HepG2 (cell line): Measurements from ENCODE around the gene CHST3. TPM values are rescaled to one million over a fixed set of nuclear protein-coding genes. Genes with fewer than 3 reads are reported as not detected.

ENCODE experiments used
- ASH2L ChIP-seq: fragments of 300-600, 200-600 bp; sonication (generic); IDR thresholded peaks from 2 replicates; pipeline ENCODE4 v1.7.0; 2017; ENCODE audit warnings: low read depth, mild to moderate bottlenecking, moderate library complexity, mixed read lengths, low read length; ENCODE audit not compliant: insufficient read length
- ATF6 ChIP-seq: sonication (generic); formaldehyde crosslinking; conservative IDR thresholded peaks from 2 replicates; pipeline ENCODE4 v1.4.0; 2020; ENCODE audit warnings: missing genetic modification reagents
- CENPT ChIP-seq: sonication (generic); formaldehyde crosslinking; IDR thresholded peaks from 2 replicates; pipeline ENCODE4 v1.8.0; 2022; ENCODE audit warnings: low read depth, mild to moderate bottlenecking, moderate library complexity, missing genetic modification reagents
- FOXO1 ChIP-seq: sonication (generic); formaldehyde crosslinking; IDR thresholded peaks from 2 replicates; pipeline ENCODE4 v1.4.0; 2020; ENCODE audit warnings: missing genetic modification reagents
- FOXO4 ChIP-seq: sonication (generic); formaldehyde crosslinking; conservative IDR thresholded peaks from 2 replicates; pipeline ENCODE4 v1.8.1; 2023; ENCODE audit warnings: missing genetic modification reagents
- GATAD2A ChIP-seq: IDR thresholded peaks from 2 replicates; pipeline ENCODE4 v1.6.1; 2016
- HNF4A ChIP-seq: sonication (generic); formaldehyde crosslinking; IDR thresholded peaks from 2 replicates; pipeline ENCODE4 v1.4.0; 2020; ENCODE audit warnings: missing genetic modification reagents
- ISL2 ChIP-seq: sonication (generic); formaldehyde crosslinking; IDR thresholded peaks from 2 replicates; pipeline ENCODE4 v1.5.0; 2020; ENCODE audit warnings: missing genetic modification reagents
- KLF9 ChIP-seq: IDR thresholded peaks from 2 replicates; pipeline ENCODE4 v1.6.1; 2016; ENCODE audit warnings: low read depth
- LCORL ChIP-seq, 2 experiments: fragments of 450-650 bp in 1 of 2; sonication (generic) in 1 of 2; formaldehyde crosslinking in 1 of 2; IDR thresholded peaks; 2 replicates each; pipeline versions ENCODE4 v1.5.0 to v1.6.1; 2017 to 2020; ENCODE audit warnings: antibody characterized with exemption in 1 of 2, missing genetic modification reagents in 1 of 2
- ONECUT2 ChIP-seq: sonication (generic); formaldehyde crosslinking; IDR thresholded peaks from 2 replicates; pipeline ENCODE4 v1.4.0; 2020; ENCODE audit warnings: missing genetic modification reagents
- REXO4 ChIP-seq: sonication (generic); formaldehyde crosslinking; IDR thresholded peaks from 2 replicates; pipeline ENCODE4 v1.8.0; 2022; ENCODE audit warnings: missing genetic modification reagents, mild to moderate bottlenecking, borderline replicate concordance
- SAP130 ChIP-seq: IDR thresholded peaks from 2 replicates; pipeline ENCODE4 v1.6.1; 2016; ENCODE audit warnings: low read depth
- SNAPC2 ChIP-seq: sonication (generic); formaldehyde crosslinking; IDR thresholded peaks from 2 replicates; pipeline ENCODE4 v1.8.1; 2022; ENCODE audit warnings: mild to moderate bottlenecking, missing genetic modification reagents
- SSRP1 ChIP-seq: IDR thresholded peaks from 2 replicates; pipeline ENCODE4 v1.6.1; 2016; ENCODE audit warnings: control low read depth
- TAF1 ChIP-seq: sonication (generic); formaldehyde crosslinking; IDR thresholded peaks from 2 replicates; pipeline ENCODE4 v1.4.0; 2020; ENCODE audit warnings: missing genetic modification reagents
- TBX3 ChIP-seq: fragments of 450-650 bp; IDR thresholded peaks from 2 replicates; pipeline ENCODE4 v1.6.1; 2017; ENCODE audit warnings: antibody characterized with exemption, mild to moderate bottlenecking, inconsistent platforms, borderline replicate concordance
- THAP11 ChIP-seq: IDR thresholded peaks from 2 replicates; pipeline ENCODE4 v1.6.1; 2016; ENCODE audit warnings: missing biosample characterization, missing genetic modification reagents
- XRCC5 ChIP-seq: fragments of 200-400 bp; formaldehyde crosslinking; optimal IDR thresholded peaks from 2 replicates; pipeline ENCODE3; 2017; ENCODE audit warnings: mild to moderate bottlenecking, low read length
- YEATS4 ChIP-seq: sonication (generic); formaldehyde crosslinking; IDR thresholded peaks from 2 replicates; pipeline ENCODE4 v1.4.0; 2020; ENCODE audit warnings: missing genetic modification reagents, borderline replicate concordance
- ZBTB21 ChIP-seq: sonication (generic); formaldehyde crosslinking; IDR thresholded peaks from 2 replicates; pipeline ENCODE4 v1.4.0; 2020; ENCODE audit warnings: missing genetic modification reagents
- ZNF282 ChIP-seq: fragments of 450-650 bp; IDR thresholded peaks from 2 replicates; pipeline ENCODE4 v1.6.1; 2018; ENCODE audit not compliant: partially characterized antibody
- ZNF292 ChIP-seq: sonication (generic); formaldehyde crosslinking; IDR thresholded peaks from 2 replicates; pipeline ENCODE4 v1.8.1; 2022; ENCODE audit warnings: mild to moderate bottlenecking, low read depth, missing genetic modification reagents, borderline replicate concordance
- ZNF296 ChIP-seq: sonication (generic); formaldehyde crosslinking; conservative IDR thresholded peaks from 2 replicates; pipeline ENCODE4 v1.5.0; 2020; ENCODE audit warnings: mild to moderate bottlenecking, missing genetic modification reagents
- ZNF660 ChIP-seq: sonication (generic); formaldehyde crosslinking; IDR thresholded peaks from 2 replicates; pipeline ENCODE4 v1.5.1; 2020; ENCODE audit warnings: mild to moderate bottlenecking, low read depth, missing genetic modification reagents, borderline replicate concordance
- ZNF678 ChIP-seq: sonication (generic); formaldehyde crosslinking; IDR thresholded peaks from 2 replicates; pipeline ENCODE4 v1.4.0; 2020; ENCODE audit warnings: mild to moderate bottlenecking, missing genetic modification reagents
- ZNF746 ChIP-seq: sonication (generic); formaldehyde crosslinking; IDR thresholded peaks from 2 replicates; pipeline ENCODE4 v1.8.0; 2022; ENCODE audit warnings: mild to moderate bottlenecking, missing genetic modification reagents
- ZNF792 ChIP-seq: IDR thresholded peaks from 2 replicates; pipeline ENCODE4 v1.6.1; 2016
- polyA plus RNA-seq, 8 experiments: library from polyadenylated mRNA; depleted of rRNA in 3 of 8; stranded (reverse) in 7 of 8; unstranded in 1 of 8; fragments of >200 nt; fragmentation: Illumina TruSeq in 4 of 8; extraction: Trizol in 4 of 8; gene quantifications; 2 replicates each; pipeline versions ENCODE4 v1.2.1 to v1.2.3, GENCODE V29; 2011 to 2016; ENCODE audit warnings: low read depth in 4 of 8, missing spikeins in 1 of 8, mixed read lengths in 1 of 8; ENCODE audit not compliant: insufficient read depth in 1 of 8
- total RNA-seq, 5 experiments: library from RNA; depleted of rRNA; stranded (reverse); fragments of >200 nt; fragmentation: Illumina TruSeq; extraction: Trizol; gene quantifications; 2 replicates each; pipeline ENCODE4 v1.2.3, GENCODE V29; 2016; ENCODE audit warnings: low read depth in 1 of 5
- TF ChIP-seq, protein P1 (sequence below): sonication (generic); formaldehyde crosslinking; IDR thresholded peaks from 2 replicates; pipeline ENCODE4 v1.4.0; 2020; ENCODE audit warnings: missing genetic modification reagents

Gene CHST3
- total and polyA plus RNA-seq, 2 of the 13 experiments (the other 11 are each of a cell fraction or from before 2014, with no cell fraction given) = 7.2 to 18.7 TPM

DNA sequence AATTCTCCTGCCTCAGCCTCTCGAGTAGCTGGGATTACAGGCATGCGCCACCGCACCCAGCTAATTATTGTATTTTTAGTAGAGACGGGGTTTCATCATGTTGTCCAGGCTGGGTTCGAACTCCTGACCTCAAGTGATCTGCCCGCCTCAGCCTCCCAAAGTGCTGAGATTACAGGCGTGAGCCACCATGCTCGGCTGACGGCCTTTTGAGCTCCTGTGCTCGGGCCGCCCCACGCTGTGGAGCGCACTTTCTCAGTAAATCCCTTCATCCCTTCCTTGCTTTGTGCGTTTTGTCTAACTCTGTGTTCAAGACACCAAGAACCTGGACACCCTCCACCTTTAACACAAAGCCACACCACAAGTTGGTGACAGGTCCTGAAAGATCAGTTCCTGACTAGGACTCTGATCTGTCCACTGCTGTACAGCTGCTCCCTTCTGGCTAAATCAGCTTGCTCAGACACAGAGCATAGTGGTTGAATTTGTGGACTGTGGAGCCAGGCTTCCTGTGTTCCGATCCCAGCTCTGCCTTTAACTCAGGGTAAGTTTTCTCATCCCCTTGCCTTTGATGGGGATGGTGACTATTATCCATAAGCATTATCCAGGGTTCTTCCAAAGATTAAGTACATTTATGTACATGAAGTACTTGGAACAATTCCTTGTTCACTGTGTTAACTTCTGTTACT, 20.1 kb downstream of the CHST3 start (continued):
- TF ChIP-seq ATF6 (CRISPR knock-in tag) = no peak
- TF ChIP-seq SSRP1 (CRISPR knock-in tag) = no peak
- no peak for TF ChIP-seq CENPT (CRISPR knock-in tag)
- TF ChIP-seq XRCC5 = no peak
- TF ChIP-seq HNF4A (CRISPR knock-in tag) = 0 out of 2 replicates have a peak, but pooled peaks have one; percentile 38
- no peak for TF ChIP-seq LCORL (IDR thresholded peaks at IDR 0.05)
- TF ChIP-seq LCORL (CRISPR knock-in tag; IDR thresholded peaks at IDR 0.05) = peak; percentile 36; the same call in 1 of the 2 replicates
- TF ChIP-seq GATAD2A (CRISPR knock-in tag) = no peak
- TF ChIP-seq FOXO4 (CRISPR knock-in tag) = no peak
- TF ChIP-seq ZNF282 = no peak
- no peak for TF ChIP-seq THAP11 (CRISPR knock-in tag)
- TF ChIP-seq YEATS4 (CRISPR knock-in tag) = no peak
- no peak for TF ChIP-seq ZNF292 (CRISPR knock-in tag)
- no peak for TF ChIP-seq KLF9 (CRISPR knock-in tag)
- no peak for TF ChIP-seq SNAPC2 (CRISPR knock-in tag)
- TF ChIP-seq, protein P1, sequence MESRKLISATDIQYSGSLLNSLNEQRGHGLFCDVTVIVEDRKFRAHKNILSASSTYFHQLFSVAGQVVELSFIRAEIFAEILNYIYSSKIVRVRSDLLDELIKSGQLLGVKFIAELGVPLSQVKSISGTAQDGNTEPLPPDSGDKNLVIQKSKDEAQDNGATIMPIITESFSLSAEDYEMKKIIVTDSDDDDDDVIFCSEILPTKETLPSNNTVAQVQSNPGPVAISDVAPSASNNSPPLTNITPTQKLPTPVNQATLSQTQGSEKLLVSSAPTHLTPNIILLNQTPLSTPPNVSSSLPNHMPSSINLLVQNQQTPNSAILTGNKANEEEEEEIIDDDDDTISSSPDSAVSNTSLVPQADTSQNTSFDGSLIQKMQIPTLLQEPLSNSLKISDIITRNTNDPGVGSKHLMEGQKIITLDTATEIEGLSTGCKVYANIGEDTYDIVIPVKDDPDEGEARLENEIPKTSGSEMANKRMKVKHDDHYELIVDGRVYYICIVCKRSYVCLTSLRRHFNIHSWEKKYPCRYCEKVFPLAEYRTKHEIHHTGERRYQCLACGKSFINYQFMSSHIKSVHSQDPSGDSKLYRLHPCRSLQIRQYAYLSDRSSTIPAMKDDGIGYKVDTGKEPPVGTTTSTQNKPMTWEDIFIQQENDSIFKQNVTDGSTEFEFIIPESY (CRISPR knock-in tag) = 0 out of 2 replicates have a peak, but pooled peaks have one; percentile 3
- no peak for TF ChIP-seq ASH2L
- TF ChIP-seq ZBTB21 (CRISPR knock-in tag) = no peak
- no peak for TF ChIP-seq ZNF296 (CRISPR knock-in tag)
- no peak for TF ChIP-seq ZNF660 (CRISPR knock-in tag)
- peak; percentile 43 for TF ChIP-seq SAP130 (CRISPR knock-in tag)
- TF ChIP-seq ISL2 (CRISPR knock-in tag) = no peak
- no peak for TF ChIP-seq ZNF792 (CRISPR knock-in tag)
- TF ChIP-seq REXO4 = no peak
- no peak for TF ChIP-seq FOXO1 (CRISPR knock-in tag)
- TF ChIP-seq ZNF678 = no peak
- TF ChIP-seq ZNF746 (CRISPR knock-in tag) = no peak
- TF ChIP-seq TAF1 (CRISPR knock-in tag) = peak; percentile 7; the same call in 1 of the 2 replicates
- TF ChIP-seq TBX3 = no peak
- TF ChIP-seq ONECUT2 = no peak
